Colonic mucosa (tissue), 4 donors: ENCODE measurements around the gene SNX30. TPM values are rescaled to one million over a fixed set of nuclear protein-coding genes. Genes with fewer than 3 reads are reported as not detected.

Experiments used
- DNase-seq: peaks from one replicate; pipeline ENCODE4 v3.0.0-alpha.2; 2020
- H3K27ac ChIP-seq: fragments of 200-600 bp; one replicate; pipeline ENCODE4 v1.8.0; 2021
- H3K27me3 ChIP-seq: fragments of 200-600 bp; one replicate; pipeline ENCODE4 v1.8.0; 2021
- H3K36me3 ChIP-seq: fragments of 200-600 bp; one replicate; pipeline ENCODE4 v1.8.0; 2021
- H3K4me1 ChIP-seq: fragments of 200-600 bp; one replicate; pipeline ENCODE4 v1.8.0; 2021; ENCODE audit warnings: mild to moderate bottlenecking
- H3K4me3 ChIP-seq: fragments of 200-600 bp; one replicate; pipeline ENCODE4 v1.8.0; 2021
- H3K9ac ChIP-seq, 2 donors: one replicate each; pipeline ENCODE4 v1.7.0; 2013; ENCODE audit warnings: control low read depth in 2 of 2, low read depth in 2 of 2, low read length in 2 of 2
- H3K9me3 ChIP-seq: fragments of 200-600 bp; one replicate; pipeline ENCODE4 v1.8.0; 2021
- intact Hi-C: fragments of 100-400 bp; cut with DNase I; formaldehyde crosslinking; loops from one replicate; pipeline ENCODE4 v1.14.1; 2022
- total RNA-seq, 2 donors: library from RNA; stranded (reverse); fragmentation: NEBNext Ultra II Directional in 1 of 2; extraction: Animal tissue kit (Norgen Biotek cat#: 25700) in 1 of 2; gene quantifications; one replicate each; pipeline ENCODE4 v1.2.1, GENCODE V29; 2021
- TF ChIP-seq, protein P1 (sequence below): fragments of 200-600 bp; IDR thresholded peaks from one replicate; pipeline ENCODE4 v1.8.0; 2022; ENCODE audit warnings: antibody characterized with exemption, mild to moderate bottlenecking
- donor health status: healthy.
- donor health status: DM: no; HTN: no; CAD: no.
- donor health status: DM: no; HTN: no; CAD: no.

The SNX30 gene
- total RNA-seq, 2 donors from 2014 or later = 17.1 to 30.3 TPM

DNA sequence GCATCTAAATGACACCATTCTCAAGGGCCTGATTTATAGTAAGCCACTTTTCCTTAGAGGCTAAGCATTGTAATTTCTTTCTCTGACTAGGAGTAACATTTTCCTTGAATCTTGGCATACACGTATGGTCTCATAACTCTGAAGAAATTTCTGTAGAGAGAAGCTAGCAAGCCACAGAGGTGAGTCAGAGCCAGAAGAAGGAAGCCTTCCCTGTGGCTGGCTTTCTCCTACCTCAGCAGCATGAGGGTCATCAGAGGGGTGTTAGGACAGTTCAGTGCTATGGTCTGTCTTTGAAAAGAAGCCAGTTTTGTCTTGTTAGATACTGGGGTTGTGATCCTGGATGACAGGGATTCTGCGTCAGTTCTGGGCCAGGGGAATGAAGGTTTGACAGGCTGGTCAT lies 3.2 kb downstream of the SNX30 start:
- Histone ChIP-seq H3K4me3 (no peak overlapping the region), H3K4me1 (peaks cover 28% of the 10 kb centered on the region), H3K9me3 (no peaks in the 10 kb centered on the region), H3K27ac (peak overlapping the region; percentile 5), H3K27me3 (no peaks in the 10 kb centered on the region), H3K36me3 (no peaks in the 10 kb centered on the region), H3K9ac (no peak overlapping the region)
- TF ChIP-seq, protein P1, sequence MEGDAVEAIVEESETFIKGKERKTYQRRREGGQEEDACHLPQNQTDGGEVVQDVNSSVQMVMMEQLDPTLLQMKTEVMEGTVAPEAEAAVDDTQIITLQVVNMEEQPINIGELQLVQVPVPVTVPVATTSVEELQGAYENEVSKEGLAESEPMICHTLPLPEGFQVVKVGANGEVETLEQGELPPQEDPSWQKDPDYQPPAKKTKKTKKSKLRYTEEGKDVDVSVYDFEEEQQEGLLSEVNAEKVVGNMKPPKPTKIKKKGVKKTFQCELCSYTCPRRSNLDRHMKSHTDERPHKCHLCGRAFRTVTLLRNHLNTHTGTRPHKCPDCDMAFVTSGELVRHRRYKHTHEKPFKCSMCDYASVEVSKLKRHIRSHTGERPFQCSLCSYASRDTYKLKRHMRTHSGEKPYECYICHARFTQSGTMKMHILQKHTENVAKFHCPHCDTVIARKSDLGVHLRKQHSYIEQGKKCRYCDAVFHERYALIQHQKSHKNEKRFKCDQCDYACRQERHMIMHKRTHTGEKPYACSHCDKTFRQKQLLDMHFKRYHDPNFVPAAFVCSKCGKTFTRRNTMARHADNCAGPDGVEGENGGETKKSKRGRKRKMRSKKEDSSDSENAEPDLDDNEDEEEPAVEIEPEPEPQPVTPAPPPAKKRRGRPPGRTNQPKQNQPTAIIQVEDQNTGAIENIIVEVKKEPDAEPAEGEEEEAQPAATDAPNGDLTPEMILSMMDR = no peak
- intact Hi-C loops = no loop called here
- no peak for DNase-seq

DNA sequence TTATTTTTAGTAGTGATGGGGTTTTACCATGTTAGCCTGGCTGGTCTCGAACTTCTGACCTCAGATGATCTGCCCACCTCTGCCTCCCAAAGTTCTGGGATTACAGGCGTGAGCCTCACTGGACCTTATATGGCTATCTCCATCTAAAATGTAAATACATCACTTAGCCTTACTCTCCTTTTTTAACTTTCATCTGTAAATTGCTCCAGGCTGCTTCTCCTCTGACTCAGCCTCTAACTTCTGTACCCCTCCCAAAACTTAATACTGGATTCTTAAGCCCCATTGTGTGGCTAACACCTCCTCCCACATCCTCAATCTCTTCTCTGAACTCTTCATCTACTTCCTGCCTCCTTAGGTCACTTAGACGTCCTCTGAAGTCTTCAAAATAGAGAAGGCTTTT lies 4.0 kb downstream of the SNX30 start:
- H3K27ac ChIP-seq = peak overlapping the region; percentile 75
- intact Hi-C loops = no loop called here
- TF ChIP-seq, protein P1 = no peak
- no peak overlapping the region for H3K4me3 ChIP-seq
- H3K4me1 ChIP-seq = peaks cover 28% of the 10 kb centered on the region
- peak overlapping the region in 1 of 2 donors; percentile 55 for H3K9ac ChIP-seq
- H3K27me3 ChIP-seq = no peaks in the 10 kb centered on the region
- no peaks in the 10 kb centered on the region for H3K36me3 ChIP-seq
- H3K9me3 ChIP-seq = no peaks in the 10 kb centered on the region
- no peak for DNase-seq

DNA sequence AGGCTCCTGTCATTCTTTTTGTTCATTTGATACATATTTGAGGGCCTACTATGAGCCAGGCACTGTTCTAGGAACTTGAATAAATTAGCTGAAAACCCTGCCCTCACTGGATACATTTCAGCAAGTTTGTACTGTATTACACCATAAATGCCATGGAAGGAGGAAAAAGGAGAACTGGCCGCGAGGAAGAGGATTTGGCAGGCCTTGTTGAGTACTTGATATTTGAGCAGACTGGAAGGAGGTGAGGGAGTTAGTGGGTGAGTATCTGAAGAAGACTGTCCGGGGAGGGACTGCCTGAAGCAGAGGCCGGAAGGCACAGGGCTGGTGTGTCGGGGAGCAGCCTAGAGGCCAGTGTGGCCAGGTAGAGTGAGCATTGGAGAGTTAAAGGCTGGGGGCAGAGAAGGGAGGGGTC lies 4.5 kb downstream of the SNX30 start:
- Histone ChIP-seq H3K9me3 (no peaks in the 10 kb centered on the region), H3K9ac (peak overlapping the region in 1 of 2 donors; percentile 55), H3K27me3 (no peaks in the 10 kb centered on the region), H3K4me1 (peaks cover 28% of the 10 kb centered on the region), H3K36me3 (no peaks in the 10 kb centered on the region), H3K27ac (peak overlapping the region; percentile 75), H3K4me3 (no peak overlapping the region)
- DNase-seq = peak; percentile 44
- TF ChIP-seq, protein P1 = no peak
- intact Hi-C loops = no loop called here

DNA sequence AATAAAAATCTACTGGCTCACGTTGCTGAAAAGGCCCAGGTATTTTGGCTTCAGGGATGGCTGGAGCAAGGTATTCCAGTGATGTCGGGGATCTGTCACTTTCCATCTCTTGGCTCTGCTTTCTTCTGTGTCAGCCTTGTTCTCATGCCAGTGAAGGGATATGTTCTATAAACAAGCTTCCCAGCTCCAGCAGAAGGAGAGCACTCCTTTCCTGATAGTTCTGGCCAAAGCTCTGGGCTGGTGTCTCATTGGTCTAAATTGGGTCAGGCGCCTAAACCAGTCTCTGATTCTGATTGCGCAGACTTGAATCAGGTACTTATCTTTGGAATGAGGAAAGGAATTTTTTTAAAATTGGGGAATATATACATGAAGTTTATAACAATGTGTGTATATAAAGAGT lies 5.1 kb downstream of the SNX30 start:
- Histone ChIP-seq H3K9ac (peak overlapping the region in 1 of 2 donors; percentile 55), H3K27me3 (no peaks in the 10 kb centered on the region), H3K4me1 (peaks cover 28% of the 10 kb centered on the region), H3K36me3 (no peaks in the 10 kb centered on the region), H3K27ac (peak overlapping the region; percentile 75), H3K4me3 (no peak overlapping the region), H3K9me3 (no peaks in the 10 kb centered on the region)
- intact Hi-C loops = no loop called here
- TF ChIP-seq, protein P1 = no peak
- DNase-seq = peak; percentile 39

DNA sequence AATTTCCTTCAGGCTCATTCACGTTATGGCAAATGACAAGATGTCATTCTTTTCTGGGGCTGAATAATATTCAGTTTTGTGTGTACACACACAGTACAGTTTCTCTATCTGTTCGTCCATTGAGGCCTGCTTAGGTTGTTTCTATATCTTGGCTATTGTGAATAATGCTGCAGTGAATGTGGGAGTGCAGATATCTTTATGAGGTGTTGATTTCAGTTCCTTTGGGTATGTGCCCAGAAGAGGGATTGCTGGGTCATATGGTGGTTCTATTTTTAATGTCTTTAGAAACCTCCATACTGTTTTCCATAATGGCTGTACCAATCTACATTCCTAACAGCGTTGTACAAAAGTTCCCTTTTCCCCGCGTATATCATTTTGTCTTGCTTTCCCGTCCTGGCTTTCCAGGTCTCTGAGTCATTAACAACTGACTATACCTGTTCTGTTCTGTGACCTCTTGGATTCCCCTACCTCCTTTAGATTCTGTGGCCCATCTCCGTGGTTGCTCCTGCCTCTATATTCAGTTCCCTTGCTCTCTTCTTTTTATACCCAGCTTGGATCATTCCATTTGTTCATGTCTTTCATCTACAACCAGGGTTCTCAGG lies 6.8 kb downstream of the SNX30 start:
- Histone ChIP-seq H3K27ac (peak overlapping the region; percentile 15), H3K9me3 (no peaks in the 10 kb centered on the region), H3K9ac (peak overlapping the region in 1 of 2 donors; percentile 21), H3K4me3 (no peak overlapping the region), H3K36me3 (no peaks in the 10 kb centered on the region), H3K27me3 (no peaks in the 10 kb centered on the region), H3K4me1 (peaks cover 21% of the 10 kb centered on the region)
- TF ChIP-seq, protein P1 = no peak
- intact Hi-C loops = no loop called here
- no peak for DNase-seq
